CD4-positive, CD25-positive, alpha-beta regulatory T cell (primary cell): ENCODE measurements around the gene ZNF474. TPM values are rescaled to one million over a fixed set of nuclear protein-coding genes. Genes with fewer than 3 reads are reported as not detected.

ENCODE experiments used
- ATAC-seq, 2 donors: fragments of 150-1000 bp; cut with Tn5 transposase; one replicate each; pipeline ENCODE4 v1.10.0; 2021; ENCODE audit warnings: low read depth in 2 of 2, moderate number of reproducible peaks in 2 of 2, moderate library complexity in 1 of 2
- DNase-seq, 3 donors: peaks; one replicate each; pipeline versions ENCODE4 v3.0.0 to v3.0.0-alpha.2; 2012 to 2022; ENCODE audit warnings: mixed read lengths in 1 of 3
- H3K27ac ChIP-seq: one replicate; pipeline ENCODE4 v1.7.0; 2013; ENCODE audit warnings: mild to moderate bottlenecking, low read length; ENCODE audit not compliant: insufficient read depth, poor library complexity, severe bottlenecking
- H3K27me3 ChIP-seq: one replicate; pipeline ENCODE4 v1.7.0; 2013; ENCODE audit warnings: low read length; ENCODE audit not compliant: control insufficient read depth, insufficient read depth
- H3K36me3 ChIP-seq: one replicate; pipeline ENCODE4 v1.7.0; 2013; ENCODE audit warnings: mild to moderate bottlenecking, low read length, moderate library complexity; ENCODE audit not compliant: control insufficient read depth, insufficient read depth
- H3K4me1 ChIP-seq: 2 replicates; pipeline ENCODE4 v1.7.0; 2013; ENCODE audit warnings: mild to moderate bottlenecking, low read length; ENCODE audit not compliant: insufficient read depth, control insufficient read depth, poor library complexity, severe bottlenecking
- H3K4me3 ChIP-seq: one replicate; pipeline ENCODE4 v1.7.0; 2013; ENCODE audit warnings: low read depth, mild to moderate bottlenecking, low read length, moderate library complexity
- H3K9me3 ChIP-seq, 2 experiments: 1 replicate in 1 of 2; 2 replicates in 1 of 2; pipeline ENCODE4 v1.7.0; 2013; ENCODE audit warnings: low read length in 2 of 2, mild to moderate bottlenecking in 1 of 2, moderate library complexity in 1 of 2; ENCODE audit not compliant: control insufficient read depth in 2 of 2
- H3K27ac Mint-ChIP-seq, 3 donors: one replicate each; pipeline ENCODE4 v1.8.0; 2020 to 2022; ENCODE audit warnings: mild to moderate bottlenecking in 3 of 3, mixed read lengths in 3 of 3, moderate library complexity in 2 of 3
- H3K27me3 Mint-ChIP-seq: one replicate; pipeline ENCODE4 v1.8.0; 2022; ENCODE audit warnings: mild to moderate bottlenecking, mixed read lengths
- H3K36me3 Mint-ChIP-seq: one replicate; pipeline ENCODE4 v1.8.0; 2020; ENCODE audit warnings: mixed read lengths
- H3K4me1 Mint-ChIP-seq, 4 donors: one replicate each; pipeline ENCODE4 v1.8.0; 2020 to 2022; ENCODE audit warnings: mixed read lengths in 4 of 4, mild to moderate bottlenecking in 1 of 4
- H3K4me3 Mint-ChIP-seq, 4 donors: one replicate each; pipeline ENCODE4 v1.8.0; 2020 to 2022; ENCODE audit warnings: mild to moderate bottlenecking in 4 of 4, mixed read lengths in 4 of 4, moderate library complexity in 3 of 4
- H3K9me3 Mint-ChIP-seq, 7 donors: one replicate each; pipeline ENCODE4 v1.8.0; 2020 to 2022; ENCODE audit warnings: mixed read lengths in 7 of 7, mild to moderate bottlenecking in 3 of 7, moderate library complexity in 2 of 7
- polyA plus RNA-seq, 4 donors: library from polyadenylated mRNA; unstranded; fragments of 300-500 nt; fragmentation: Illumina TruSeq; gene quantifications; one replicate each; pipeline ENCODE4 v1.2.3, GENCODE V29; 2021
- total RNA-seq: library from RNA; stranded (reverse); gene quantifications from one replicate; pipeline ENCODE4 v1.2.3, GENCODE V29; 2022

ZNF474 gene
- total and polyA plus RNA-seq, 5 donors from 2014 or later: 0.14 to 0.20 TPM; not detected in 3

DNA sequence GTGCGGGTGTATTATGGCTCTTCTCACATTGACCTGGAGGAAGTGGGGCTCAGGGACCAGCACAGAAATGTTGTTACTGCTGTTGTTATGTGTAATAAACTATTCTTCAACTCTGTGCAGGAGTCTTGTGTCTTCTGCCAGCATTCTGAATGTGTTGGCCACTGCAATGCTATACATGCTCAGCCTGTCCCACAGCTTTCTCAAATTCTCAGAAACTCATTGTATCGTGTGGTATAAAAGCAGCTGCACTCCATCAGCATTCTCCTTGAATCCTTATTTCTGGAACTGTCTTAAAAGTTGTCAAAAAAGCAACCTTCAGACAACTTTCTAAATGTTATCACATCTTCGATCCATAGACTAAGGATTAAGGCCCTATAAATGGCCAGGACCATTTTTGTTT, 72.0 kb downstream of the ZNF474 start:
- no peaks in the 10 kb centered on the region for H3K9me3 ChIP-seq
- Mint-ChIP-seq H3K27ac (no peak overlapping the region), H3K9me3 (peaks cover 0 to 3% (median 0%) of the 10 kb centered on the region in 7 donors), H3K4me3 (no peak overlapping the region), H3K27me3 (no peaks in the 10 kb centered on the region), H3K4me1 (no peaks in the 10 kb centered on the region), H3K36me3 (no peaks in the 10 kb centered on the region)
- H3K4me3 ChIP-seq: no peak overlapping the region
- no peak overlapping the region for H3K27ac ChIP-seq
- DNase-seq (no peak), ATAC-seq (no peak)
- H3K4me1 ChIP-seq: no peaks in the 10 kb centered on the region
- no peaks in the 10 kb centered on the region for H3K27me3 ChIP-seq
- no peaks in the 10 kb centered on the region for H3K36me3 ChIP-seq

- peaks cover 0 to 6% (median 0%) of the 10 kb centered on the region in 7 donors for H3K9me3 Mint-ChIP-seq
- no peak for DNase-seq
- H3K9me3 ChIP-seq: no peaks in the 10 kb centered on the region
- H3K27ac Mint-ChIP-seq: no peak overlapping the region
- no peaks in the 10 kb centered on the region for H3K4me1 Mint-ChIP-seq
- no peaks in the 10 kb centered on the region for H3K27me3 ChIP-seq
- no peaks in the 10 kb centered on the region for H3K4me1 ChIP-seq
- no peak overlapping the region for H3K4me3 ChIP-seq
- H3K27ac ChIP-seq: no peak overlapping the region
- H3K36me3 Mint-ChIP-seq: no peaks in the 10 kb centered on the region
- ATAC-seq: no peak
- H3K27me3 Mint-ChIP-seq: no peaks in the 10 kb centered on the region
- H3K4me3 Mint-ChIP-seq: no peak overlapping the region
- no peaks in the 10 kb centered on the region for H3K36me3 ChIP-seq
Measured at GRCh38 chr5:122202952-122203351, 73.6 kb downstream of the ZNF474 start.

Other genes starting within 250 kb of the ZNF474 start
- gene SRFBP1, start 167.6 kb upstream of the ZNF474 start, total RNA-seq: 7.7 TPM
- gene SRFBP1, start 167.6 kb upstream of the ZNF474 start, polyA plus RNA-seq: 10 to 100 TPM in 2 of 4 donors, 1 to 10 TPM in 2; 6.9 to 11.0 (median 9.8) TPM
- 0.25 TPM for gene LOX, start 51.3 kb upstream of the ZNF474 start, total RNA-seq
- gene LOX, start 51.3 kb upstream of the ZNF474 start, polyA plus RNA-seq: under 1 TPM in 2 of 4 donors, not detected in 2; 0.02 TPM
- gene SNCAIP, start 182.7 kb downstream of the ZNF474 start, total RNA-seq: not detected
- gene SNCAIP, start 182.7 kb downstream of the ZNF474 start, polyA plus RNA-seq: not detected